GM19438 (cell line): ENCODE results near the gene SYT7.

ENCODE experiments used
- ATAC-seq: cut with Tn5 transposase; IDR thresholded peaks from one replicate; pipeline ENCODE4 v1.9.1; 2021; ENCODE audit warnings: low read depth; ENCODE audit not compliant: unreplicated experiment

SYT7 gene

DNA sequence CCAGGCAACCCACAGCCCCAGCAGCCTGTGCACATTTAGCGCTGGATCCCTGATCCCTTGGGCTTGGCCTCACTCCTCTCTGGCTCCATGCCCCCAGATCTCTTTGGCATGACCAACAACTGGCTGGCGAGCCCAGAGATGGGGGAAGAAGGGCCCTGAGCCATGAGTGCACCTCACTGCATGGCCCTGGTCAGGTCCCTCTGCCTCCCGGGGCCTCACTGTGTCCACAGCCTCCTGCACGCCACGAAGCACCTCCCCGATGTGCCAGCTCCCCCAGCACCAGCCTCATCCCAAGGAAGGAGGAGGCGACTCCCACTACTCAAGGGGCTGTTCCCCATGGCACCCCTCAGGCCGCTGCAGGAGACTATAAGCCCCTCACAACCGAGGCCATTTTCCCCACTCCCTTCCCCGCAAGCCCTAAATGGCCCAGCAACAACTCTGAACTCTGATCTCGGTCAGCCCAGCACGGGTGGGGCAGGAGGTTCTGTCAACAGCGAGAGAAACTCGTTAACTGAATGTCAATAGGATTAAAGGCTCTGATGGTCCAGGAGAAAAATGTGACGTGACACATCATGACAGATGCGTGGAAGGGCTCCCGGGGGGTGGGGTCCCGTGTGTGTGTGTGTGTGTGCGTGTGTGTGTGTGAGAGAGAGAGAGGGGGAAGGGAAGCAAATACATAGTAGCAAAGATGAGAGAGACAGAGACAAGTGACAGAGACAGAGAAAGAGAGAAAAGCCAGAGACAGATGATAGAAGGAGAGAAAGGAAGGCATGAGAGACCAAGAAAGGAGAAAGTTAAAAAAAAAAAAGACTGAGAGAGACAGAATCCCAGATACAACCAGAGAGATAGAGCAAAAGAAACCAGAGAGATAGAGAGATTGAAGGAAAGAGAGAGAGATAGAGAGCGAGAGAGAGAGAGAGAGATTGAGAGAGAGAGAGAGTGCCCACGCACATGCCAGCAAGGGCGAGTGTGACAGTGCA, 28.4 kb upstream of the SYT7 start:
- ATAC-seq: no peak

DNA sequence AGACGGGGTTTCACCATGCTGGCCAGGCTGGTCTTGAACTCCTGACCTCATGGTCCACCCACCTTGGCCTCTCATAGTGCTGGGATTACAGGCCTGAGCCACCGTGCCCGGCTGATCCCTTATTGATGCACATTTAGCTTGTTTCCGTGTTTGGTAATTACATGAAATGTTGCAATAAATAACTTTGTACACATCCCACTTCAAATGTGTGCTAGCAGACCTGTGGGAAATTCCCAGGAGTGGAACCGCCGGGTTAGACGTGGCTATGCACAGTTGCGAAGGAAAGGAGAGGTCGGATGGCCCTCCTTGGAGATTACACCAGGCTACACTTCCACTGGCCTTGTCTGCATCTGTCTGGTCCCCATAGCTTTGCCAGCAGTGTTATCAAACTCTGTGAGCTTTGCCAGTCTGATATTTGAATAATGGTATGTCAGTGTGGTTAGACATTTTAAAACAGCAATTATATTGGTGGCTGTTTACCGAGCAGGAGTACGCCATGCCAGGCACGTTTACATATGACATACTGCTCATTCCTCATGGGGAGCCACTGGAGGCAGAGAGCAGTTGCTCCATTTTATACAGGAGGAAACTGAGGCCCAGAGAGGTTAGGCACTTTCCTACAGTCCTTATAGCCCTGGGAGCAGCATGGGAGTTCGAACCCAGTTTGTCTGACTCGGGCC, 27.2 kb upstream of the SYT7 start:
- no peak for ATAC-seq

DNA sequence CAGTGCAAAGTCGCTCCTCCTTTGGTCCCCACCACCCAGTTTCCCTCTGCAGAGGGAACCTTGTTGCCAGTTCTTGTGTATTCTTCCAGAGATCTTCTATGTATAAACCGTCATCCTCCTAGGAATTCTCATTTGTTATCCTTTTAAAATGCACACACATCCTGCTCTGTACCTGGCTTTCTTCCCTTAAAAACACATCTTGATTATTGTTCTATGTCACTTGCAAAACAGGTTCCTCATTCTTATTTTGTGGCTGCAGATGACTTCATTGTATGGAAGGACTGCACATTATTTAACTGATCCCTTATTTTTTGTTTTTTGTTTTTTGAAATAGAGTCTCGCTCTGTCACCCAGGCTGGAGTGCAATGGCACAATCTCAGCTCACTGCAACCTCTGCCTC, 26.6 kb upstream of the SYT7 start:
- no peak for ATAC-seq

DNA sequence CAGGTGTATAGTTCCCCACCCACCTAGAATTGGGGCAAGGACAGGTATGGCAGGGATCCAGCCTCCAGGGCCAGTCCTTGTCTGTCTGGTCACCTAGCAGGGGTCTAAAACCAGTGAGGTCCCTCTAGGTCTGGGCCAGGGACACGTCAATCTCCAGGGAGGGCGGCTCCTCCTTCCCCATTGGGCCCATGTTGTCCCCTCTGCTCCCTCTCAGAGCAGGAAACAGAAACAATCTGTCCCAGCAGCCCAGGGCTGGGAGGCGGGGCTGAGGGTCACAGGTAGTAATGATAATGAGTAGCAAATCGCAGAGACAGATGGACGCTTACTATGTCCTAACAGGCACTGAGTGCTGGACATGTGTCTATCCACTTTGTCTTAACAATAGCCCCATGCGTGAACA, 22.8 kb upstream of the SYT7 start:
- no peak for ATAC-seq

DNA sequence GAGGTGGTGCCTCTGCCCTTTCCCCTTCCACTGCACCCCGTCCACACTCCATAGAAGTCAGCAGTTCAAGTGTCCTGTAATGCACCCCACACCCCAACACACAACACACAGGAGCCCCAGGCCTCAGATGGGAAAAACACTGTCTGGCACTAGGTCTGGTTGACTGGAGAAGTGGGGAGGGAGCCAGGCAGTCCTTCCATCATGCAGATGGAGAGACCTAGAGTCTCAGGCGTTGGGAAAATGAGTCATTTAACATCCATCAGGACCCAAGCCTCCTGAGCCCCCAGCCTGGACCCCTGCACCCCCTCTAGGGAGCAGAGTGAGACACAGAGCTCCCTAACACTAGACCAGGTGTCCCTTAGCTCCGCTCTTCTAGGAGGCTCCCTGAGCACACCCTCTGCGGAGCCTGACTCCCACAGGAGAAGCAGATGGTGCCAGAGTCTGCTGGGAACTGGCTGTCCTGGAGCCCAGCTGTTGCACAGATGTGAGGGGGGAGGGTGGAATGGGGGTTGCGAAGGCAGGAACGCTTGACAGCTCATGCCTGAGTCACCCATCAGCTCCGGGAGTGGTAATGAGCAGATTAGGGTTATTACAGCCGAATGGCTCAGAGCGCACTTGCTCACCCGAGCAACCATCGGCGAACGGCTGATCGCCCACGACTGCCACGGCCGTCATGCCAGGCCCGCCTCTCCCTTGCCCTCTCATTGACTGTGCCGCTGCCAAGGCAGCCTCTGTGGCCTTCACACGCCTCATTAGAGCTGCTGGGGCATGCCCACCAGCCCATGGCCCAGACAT, 22.1 kb upstream of the SYT7 start:
- ATAC-seq: no peak

DNA sequence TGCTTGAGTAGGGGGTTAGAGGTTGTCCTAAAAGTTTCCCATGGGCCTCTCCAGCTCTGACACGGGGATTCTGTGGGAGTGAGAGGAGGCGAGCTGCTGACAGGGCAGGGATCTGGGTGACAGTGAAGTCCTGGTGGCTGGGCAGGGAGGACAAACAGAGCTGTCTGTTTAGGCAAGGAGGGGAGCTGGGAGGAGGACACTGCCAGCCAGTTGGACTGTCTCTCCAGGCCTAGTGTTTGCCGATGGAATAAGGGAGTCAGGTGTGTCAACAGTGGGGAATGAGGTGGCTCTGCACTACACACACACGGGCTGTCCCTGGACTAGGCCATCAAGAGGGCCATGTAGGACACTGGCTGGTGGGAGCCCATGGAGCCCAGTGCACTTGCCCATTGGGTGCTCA, 20.6 kb upstream of the SYT7 start:
- no peak for ATAC-seq

DNA sequence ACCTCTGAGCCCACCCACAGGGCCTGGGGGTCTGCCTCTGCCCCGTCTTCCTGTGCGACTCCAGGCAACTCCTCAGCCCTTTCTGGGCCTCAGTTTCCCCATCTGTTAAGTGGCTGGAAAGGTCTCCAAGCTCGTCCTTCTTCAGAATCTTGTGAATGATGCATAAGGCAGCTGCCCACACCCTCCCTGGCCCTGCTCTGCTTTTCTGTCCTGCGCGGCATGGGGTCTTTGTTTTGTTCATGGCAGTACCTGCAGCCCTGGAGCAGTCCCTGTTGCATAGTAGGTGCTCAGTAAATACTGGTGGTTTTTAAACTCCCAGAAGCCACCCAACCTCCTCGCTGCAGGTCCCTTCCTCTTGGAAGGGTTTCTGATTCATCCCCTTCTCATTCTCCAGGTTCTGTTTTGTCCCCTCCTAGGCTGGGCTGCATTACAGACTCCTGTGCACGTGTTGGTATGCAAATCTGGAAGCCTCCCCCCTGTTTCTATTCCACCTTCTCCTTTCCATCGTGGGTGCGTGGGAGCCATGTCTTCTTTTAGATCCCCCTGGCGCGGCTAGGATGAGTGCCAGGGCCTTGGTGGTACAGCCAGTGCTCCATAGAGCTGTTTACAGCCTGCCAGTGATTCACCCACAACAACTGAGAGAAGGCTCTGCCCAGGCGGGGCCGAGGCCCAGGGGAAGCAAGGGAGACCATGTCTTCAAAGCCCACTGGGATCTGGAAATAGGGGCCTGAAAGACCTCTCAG, 19.3 kb upstream of the SYT7 start:
- ATAC-seq: no peak

DNA sequence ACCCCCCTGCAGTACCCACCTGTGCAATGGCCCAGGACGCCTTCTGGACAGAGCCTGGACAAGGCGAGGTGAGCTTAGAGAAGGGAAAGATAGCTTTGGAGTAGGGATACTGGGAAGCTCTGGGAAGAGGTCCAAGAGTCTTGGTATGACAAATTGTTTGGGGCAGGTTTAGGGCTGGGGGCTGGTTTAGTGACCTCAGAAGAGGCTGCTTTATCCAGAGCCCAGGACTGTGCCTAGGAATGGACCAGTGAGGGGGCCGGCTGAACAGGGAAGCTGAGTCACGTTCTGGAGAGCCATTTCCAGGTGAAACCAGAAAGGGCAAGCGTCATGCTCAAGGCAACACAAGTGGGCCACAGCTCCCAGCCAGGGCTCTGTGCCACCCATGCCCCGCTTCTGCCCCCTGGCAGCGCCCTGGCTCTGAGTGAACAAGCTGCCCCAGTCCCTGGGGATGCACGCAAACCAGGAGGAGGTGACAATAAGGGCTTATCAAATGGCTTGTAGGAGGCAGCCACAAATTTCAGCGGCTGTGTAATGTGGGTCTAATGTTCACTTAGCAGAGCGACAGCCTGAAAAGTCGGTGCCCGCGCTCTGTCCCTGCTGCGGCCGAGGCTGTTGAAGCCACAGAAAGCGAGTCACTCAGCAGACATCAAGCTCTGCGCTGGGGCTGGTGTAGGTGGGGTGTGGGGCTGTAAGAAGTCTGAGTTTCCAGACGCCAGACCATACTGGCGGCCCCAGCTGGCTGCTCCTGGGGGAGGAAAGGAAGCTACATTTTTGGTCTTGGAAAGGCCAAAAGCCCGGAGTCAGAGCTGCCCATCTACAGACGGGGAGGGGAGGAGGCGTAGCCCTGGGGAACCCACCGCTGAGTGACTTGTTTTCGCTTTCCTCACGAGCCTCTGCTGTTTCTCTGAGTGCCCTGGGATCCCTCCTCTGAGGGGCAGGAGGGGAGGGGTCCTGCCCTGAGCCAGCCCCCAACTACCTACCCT, 18.3 kb upstream of the SYT7 start:
- ATAC-seq: no peak

DNA sequence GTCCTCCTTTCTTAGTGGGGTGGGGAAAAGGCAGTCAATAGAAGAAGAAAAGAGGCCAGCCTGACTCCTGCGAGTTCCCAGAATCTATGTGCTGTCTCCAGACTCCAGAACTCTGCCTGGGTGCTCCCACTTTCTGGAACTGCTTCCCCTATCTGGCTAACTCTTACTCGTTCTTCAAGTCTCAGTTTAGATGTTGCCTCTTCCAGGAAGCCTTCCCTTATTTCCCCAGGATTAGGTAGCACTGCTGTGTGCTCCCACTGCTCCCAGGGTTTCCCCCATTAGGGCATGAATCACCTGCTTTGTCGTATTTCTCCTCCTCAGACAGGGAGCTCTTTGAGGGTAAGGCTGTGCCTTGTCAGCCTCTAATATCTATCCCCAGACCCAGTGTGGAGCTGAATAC, 17.5 kb upstream of the SYT7 start:
- ATAC-seq: no peak

DNA sequence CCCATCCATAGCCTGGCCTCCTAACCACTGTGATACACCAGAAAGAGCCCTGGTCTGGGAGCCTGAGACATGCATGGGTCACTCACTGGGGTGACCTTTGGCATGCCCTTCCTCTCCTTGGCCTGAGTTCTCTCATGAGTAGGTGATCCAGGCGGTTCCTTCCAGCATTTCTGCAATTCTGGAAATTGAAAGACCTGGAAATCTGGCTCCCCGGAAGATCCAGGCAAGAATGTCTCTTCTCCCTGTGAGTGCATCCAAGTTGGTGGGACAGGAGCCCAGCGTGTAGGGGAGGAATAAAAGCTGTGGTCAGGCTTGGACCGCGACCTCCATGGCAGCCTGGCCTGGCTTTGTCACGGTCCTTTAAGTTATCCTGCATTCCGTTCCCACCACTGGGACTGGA, 16.1 kb upstream of the SYT7 start:
- ATAC-seq: no peak

DNA sequence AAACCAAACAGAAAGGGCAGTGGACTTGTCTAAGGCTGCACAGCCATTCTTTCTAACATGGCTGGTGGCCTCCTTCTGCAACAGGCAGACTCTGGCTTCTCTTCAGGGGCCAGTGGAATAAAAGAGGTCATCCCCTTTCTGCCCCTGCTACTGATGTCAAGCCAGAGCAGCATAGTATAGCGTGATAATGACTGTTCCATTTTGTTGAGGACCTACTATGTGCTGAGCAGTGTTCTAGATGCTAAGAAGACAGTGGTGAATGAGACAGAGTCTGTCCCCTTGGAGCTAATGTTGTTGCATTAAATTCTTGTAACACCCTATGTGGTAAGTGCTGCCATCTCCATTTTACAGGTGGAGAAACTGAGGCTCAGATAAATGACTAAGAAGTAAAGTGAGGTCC, 15.7 kb upstream of the SYT7 start:
- no peak for ATAC-seq

DNA sequence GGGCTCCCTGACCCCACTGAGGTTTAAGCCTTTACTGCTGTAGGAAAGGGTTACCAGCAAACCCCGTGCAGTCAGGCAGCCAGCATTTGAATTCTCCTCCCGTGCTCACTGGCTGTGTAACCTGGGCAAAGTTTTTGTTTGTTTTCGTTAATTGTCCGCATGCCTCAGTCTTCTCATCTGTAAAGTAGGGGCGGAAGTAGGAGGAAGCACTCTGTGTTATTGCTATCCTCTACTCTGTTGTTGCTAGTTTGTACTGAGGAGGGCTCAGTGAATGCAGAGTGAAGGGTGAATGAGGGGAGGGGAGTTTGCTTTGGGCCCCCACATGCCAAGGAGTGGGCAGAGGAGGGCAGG, 14.0 kb upstream of the SYT7 start:
- no peak for ATAC-seq

DNA sequence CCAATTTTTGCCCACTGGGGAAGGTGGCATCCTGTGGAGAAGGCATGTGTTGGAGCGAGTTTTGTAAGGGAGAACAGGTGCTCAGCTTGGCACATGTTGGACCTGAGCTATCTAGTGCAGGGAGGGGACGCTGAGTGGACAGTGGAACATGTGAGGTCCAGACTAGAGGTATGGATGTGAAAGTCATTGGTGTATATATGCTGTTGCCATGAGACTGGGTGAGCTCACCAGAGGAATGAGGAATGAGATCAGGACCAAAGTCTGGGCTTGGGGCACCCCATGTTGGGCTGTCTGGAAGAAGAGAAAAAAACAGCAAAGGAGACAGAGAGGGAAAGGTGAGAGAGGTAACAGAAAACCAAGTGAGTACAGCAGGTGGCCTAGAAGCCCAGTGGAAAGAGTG, 12.3 kb upstream of the SYT7 start:
- no peak for ATAC-seq

DNA sequence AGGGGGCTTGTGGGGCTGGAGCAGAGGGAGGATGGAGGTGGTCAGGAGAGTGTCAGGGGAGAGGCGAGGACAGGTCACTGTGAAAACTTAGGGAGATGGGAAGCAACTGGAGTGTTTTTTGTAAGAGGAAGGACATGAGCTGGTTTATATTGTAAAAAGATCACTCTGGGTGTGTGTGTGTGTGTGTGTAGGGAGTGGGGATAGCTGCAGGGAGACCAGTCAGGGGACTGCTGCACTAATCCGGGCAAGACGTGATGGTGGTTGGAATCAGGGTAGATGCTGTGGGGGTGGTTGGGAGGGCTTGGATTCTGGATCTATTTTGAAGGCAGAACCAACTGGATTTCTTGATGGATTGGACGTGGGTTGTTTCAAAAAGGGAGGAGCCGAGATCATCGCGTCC, 11.3 kb upstream of the SYT7 start:
- no peak for ATAC-seq

DNA sequence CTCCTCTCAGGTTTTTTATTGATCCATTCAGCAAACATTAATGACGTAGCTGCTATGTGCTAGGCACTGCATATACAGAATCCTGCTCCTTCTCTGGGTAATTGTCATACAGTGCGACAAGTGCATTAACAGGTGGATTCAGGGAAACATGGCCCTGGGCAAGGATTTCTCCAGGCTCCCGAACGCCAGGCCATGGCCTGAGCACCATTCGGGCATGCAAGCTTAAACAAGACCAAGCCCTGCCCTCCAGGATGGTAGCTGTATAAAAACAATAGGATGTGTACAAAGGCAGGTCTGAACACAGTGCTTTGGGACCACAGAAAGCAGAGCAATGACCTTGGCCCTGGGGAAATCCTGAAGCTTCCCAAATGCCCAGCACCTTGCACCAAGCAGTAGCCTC, 9.1 kb upstream of the SYT7 start:
- no peak for ATAC-seq

DNA sequence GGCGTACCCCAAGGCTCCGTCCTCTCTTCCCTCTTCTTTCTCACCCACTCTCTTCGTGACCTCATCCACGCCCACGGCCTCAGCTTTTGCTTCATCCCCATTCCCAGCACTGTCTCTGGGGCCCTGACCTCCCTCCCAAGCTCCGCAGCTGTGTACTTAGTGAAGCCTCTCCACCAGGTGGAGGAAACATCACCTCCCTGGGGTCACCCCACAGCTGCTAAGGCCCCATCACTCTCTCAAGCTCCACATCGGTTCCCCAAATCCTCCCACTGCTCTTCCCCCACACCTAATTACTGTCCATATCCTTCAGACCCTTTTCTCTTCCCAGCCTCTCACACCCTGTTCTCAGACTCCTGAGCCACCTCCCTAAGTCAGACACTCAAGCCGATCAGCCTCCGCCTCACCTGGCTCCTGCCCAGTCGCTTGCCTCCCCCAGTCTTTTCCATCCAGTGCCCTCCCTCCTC, 7.9 kb upstream of the SYT7 start:
- ATAC-seq: no peak

DNA sequence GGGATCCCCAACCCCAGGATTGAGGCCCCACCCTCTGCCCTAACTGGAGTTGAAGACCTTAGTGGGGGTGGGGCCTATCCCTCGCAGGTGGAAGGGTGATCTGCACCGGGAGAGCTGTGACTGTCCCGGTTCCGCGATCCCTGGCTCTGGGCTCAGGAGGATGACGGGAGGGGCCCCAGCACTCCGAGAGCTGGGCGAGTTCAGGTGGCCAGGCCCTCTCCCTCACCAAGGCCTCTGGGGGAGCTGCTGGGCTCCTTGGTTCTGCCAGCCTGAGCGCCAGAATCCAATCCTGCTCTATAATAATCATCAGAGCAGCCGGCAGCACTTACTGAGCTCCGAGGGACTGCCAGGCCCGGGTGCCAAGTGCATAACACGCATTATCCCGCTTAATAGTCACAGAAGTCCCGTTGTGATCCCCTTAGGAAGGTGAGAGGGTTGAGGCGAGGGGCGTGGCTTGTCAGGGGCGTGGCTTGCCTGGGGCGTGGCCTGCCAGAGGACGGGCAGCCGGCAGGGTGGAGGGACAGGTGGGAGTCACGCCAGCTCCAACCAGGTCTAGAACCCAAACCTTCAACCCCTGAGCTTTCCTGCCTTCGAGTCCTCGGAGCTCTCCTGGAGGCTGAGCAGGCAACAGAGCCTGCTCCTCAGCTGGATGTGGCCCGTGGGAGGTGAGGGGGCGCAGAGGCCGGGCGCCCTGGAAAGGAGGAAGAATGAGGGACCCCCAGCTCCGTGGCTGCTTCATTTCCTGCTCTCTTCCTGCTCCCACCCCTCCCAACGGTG, 7.3 kb upstream of the SYT7 start:
- no peak for ATAC-seq

DNA sequence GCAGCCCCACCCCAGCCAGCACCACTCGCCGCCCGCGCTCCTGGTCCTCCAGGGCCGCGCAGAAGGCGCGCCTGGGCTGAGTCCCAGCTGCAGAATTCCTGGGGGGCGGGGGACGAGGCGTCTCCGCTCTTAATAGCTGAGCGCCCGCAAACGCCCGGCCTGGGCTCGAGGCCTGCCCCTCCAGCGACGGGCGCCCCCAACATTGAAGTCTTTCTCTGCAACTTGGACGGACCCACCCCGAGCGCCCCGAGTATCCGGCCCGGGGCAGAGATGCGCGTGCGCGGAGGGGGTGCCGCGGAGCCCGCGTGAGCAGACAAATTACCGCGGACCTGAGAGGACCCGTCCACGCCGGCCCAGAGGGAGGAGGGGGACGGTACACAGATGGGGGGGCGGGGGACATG, 6.7 kb upstream of the SYT7 start:
- ATAC-seq: no peak
